ENCODE data around the gene ZDHHC18.
"Not testable (repeated sequence)": the region's sequence is repeated elsewhere in the genome, so short reads cannot be mapped to it uniquely, and the experiment has no call there.

- not testable (repeated sequence) for TF ChIP-seq POLR2AphosphoS5 (IDR thresholded peaks at IDR 0.05; ENCODE audit: borderline replicate concordance, low read depth, low read length); EZH2 (IDR thresholded peaks at IDR 0.05)
These were observed 46.6 kb downstream of the ZDHHC18 start for GRCh38 chr1:26873097-26873496.
